Measurements from ENCODE around the gene HNRNPA0.

Gene HNRNPA0

GRCh38 chr5:137741718-137742117, 12.4 kb downstream of the HNRNPA0 start:
- no peaks in the 10 kb centered on the region for H3K9me3 ChIP-seq (ENCODE audit: insufficient read depth, low read length)
- TF ChIP-seq EZH2phosphoT487 (conservative IDR thresholded peaks at IDR 0.05; ENCODE audit: low read length) (no peak), CTCF (IDR thresholded peaks at IDR 0.05; ENCODE audit: insufficient read depth, low read length, poor library complexity, severe bottlenecking) (no peak)
- no peaks in the 10 kb centered on the region for H3K9me2 ChIP-seq (replicated peaks; ENCODE audit: insufficient read depth, low read length)
- H3K4me2 ChIP-seq (ENCODE audit: low read depth, low read length, poor library complexity, severe bottlenecking): no peak overlapping the region
- H4K20me1 ChIP-seq (ENCODE audit: low read depth, low read length): no peaks in the 10 kb centered on the region
- H3K9ac ChIP-seq (ENCODE audit: low read length): no peak overlapping the region
- H3K27ac ChIP-seq (ENCODE audit: low read depth, low read length): no peak overlapping the region
- H3K79me2 ChIP-seq (ENCODE audit: insufficient read depth, low read length): no peaks in the 10 kb centered on the region
- no peak overlapping the region for H2AFZ ChIP-seq (ENCODE audit: low read depth, low read length, severe bottlenecking)
- H3K36me3 ChIP-seq (ENCODE audit: low read length): no peaks in the 10 kb centered on the region
- H3K4me3 ChIP-seq (ENCODE audit: insufficient read depth, low read length, poor library complexity, severe bottlenecking): no peak overlapping the region
- H3K27me3 ChIP-seq (ENCODE audit: low read length): no peaks in the 10 kb centered on the region
- H3F3A ChIP-seq (ENCODE audit: insufficient read depth): no peaks in the 10 kb centered on the region

GRCh38 chr5:137739737-137740136, 14.4 kb downstream of the HNRNPA0 start:
- H3K79me2 ChIP-seq (ENCODE audit: insufficient read depth, low read length): no peaks in the 10 kb centered on the region
- no peak overlapping the region for H3K9ac ChIP-seq (ENCODE audit: low read length)
- H3F3A ChIP-seq (ENCODE audit: insufficient read depth): no peaks in the 10 kb centered on the region
- H3K4me3 ChIP-seq (ENCODE audit: insufficient read depth, low read length, poor library complexity, severe bottlenecking): no peak overlapping the region
- no peaks in the 10 kb centered on the region for H3K36me3 ChIP-seq (ENCODE audit: low read length)
- H3K27me3 ChIP-seq (ENCODE audit: low read length): no peaks in the 10 kb centered on the region
- no peaks in the 10 kb centered on the region for H4K20me1 ChIP-seq (ENCODE audit: low read depth, low read length)
- no peak overlapping the region for H2AFZ ChIP-seq (ENCODE audit: low read depth, low read length, severe bottlenecking)
- no peak overlapping the region for H3K27ac ChIP-seq (ENCODE audit: low read depth, low read length)
- no peak for TF ChIP-seq EZH2phosphoT487 (conservative IDR thresholded peaks at IDR 0.05; ENCODE audit: low read length)
- TF ChIP-seq CTCF (IDR thresholded peaks at IDR 0.05; ENCODE audit: insufficient read depth, low read length, poor library complexity, severe bottlenecking): no peak
- H3K4me2 ChIP-seq (ENCODE audit: low read depth, low read length, poor library complexity, severe bottlenecking): no peak overlapping the region
- H3K9me3 ChIP-seq (ENCODE audit: insufficient read depth, low read length): no peaks in the 10 kb centered on the region
- H3K9me2 ChIP-seq (replicated peaks; ENCODE audit: insufficient read depth, low read length): no peaks in the 10 kb centered on the region

GRCh38 chr5:137738947-137739346, 15.2 kb downstream of the HNRNPA0 start:
- H3K27me3 ChIP-seq (ENCODE audit: low read length): no peaks in the 10 kb centered on the region
- H3K4me2 ChIP-seq (ENCODE audit: low read depth, low read length, poor library complexity, severe bottlenecking): no peak overlapping the region
- no peaks in the 10 kb centered on the region for H3K9me3 ChIP-seq (ENCODE audit: insufficient read depth, low read length)
- H3F3A ChIP-seq (ENCODE audit: insufficient read depth): no peaks in the 10 kb centered on the region
- no peak overlapping the region for H3K9ac ChIP-seq (ENCODE audit: low read length)
- no peaks in the 10 kb centered on the region for H3K36me3 ChIP-seq (ENCODE audit: low read length)
- no peaks in the 10 kb centered on the region for H4K20me1 ChIP-seq (ENCODE audit: low read depth, low read length)
- H3K27ac ChIP-seq (ENCODE audit: low read depth, low read length): no peak overlapping the region
- TF ChIP-seq EZH2phosphoT487 (conservative IDR thresholded peaks at IDR 0.05; ENCODE audit: low read length): no peak
- TF ChIP-seq CTCF (IDR thresholded peaks at IDR 0.05; ENCODE audit: insufficient read depth, low read length, poor library complexity, severe bottlenecking): no peak
- H3K4me3 ChIP-seq (ENCODE audit: insufficient read depth, low read length, poor library complexity, severe bottlenecking): no peak overlapping the region
- H3K79me2 ChIP-seq (ENCODE audit: insufficient read depth, low read length): no peaks in the 10 kb centered on the region
- H2AFZ ChIP-seq (ENCODE audit: low read depth, low read length, severe bottlenecking): no peak overlapping the region
- H3K9me2 ChIP-seq (replicated peaks; ENCODE audit: insufficient read depth, low read length): no peaks in the 10 kb centered on the region
